ENCODE data around the gene AKR1B1. TPM values are rescaled to one million over a fixed set of nuclear protein-coding genes. Genes with fewer than 3 reads are reported as not detected.

AKR1B1 gene
- total RNA-seq, 1 experiment from 2014 or later: 104 TPM

DNA sequence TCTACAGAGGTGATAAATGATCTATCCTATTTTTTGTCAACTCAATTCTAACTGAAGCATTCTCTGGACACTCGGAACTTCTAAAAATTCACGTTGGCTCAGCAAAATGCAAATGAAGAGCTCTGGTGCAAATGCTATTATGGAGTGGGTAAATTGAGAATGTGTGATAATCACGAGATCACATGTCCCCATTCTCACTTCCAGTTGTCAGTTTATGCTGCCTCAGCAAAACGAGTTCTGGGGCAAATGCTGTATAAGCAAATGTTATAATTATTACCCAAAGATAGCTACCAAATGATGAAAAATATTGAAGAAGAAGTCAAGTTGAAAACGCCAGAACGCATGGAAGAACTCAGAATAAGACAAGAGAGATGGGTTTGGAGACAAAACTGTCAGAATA is 29.4 kb downstream of the AKR1B1 start:
- Histone ChIP-seq H3K4me3 (ENCODE audit: low read depth, low read length, poor library complexity, severe bottlenecking) (no peak overlapping the region), H3K27me3 (replicated peaks; ENCODE audit: insufficient read depth, low read depth, low read length, poor library complexity) (no peaks in the 10 kb centered on the region), H3K27ac (ENCODE audit: low read depth, low read length, poor library complexity, severe bottlenecking) (no peak overlapping the region), H3K36me3 (ENCODE audit: insufficient read depth, low read length, poor library complexity, severe bottlenecking) (no peaks in the 10 kb centered on the region), H3K9me3 (ENCODE audit: low read depth, low read length, poor library complexity, severe bottlenecking) (no peaks in the 10 kb centered on the region), H3K4me1 (ENCODE audit: insufficient read depth, low read length, poor library complexity, severe bottlenecking) (peaks cover 3% of the 10 kb centered on the region)
- BruUV-seq (replicated peaks): no TSS peak
- POLR2A ChIA-PET (ENCODE audit: low non-redundant PET): no interaction called here
- intact Hi-C loops (cut with micrococcal nuclease; ENCODE audit: unreplicated experiment): no loop called here
- TF ChIP-seq, protein P1, sequence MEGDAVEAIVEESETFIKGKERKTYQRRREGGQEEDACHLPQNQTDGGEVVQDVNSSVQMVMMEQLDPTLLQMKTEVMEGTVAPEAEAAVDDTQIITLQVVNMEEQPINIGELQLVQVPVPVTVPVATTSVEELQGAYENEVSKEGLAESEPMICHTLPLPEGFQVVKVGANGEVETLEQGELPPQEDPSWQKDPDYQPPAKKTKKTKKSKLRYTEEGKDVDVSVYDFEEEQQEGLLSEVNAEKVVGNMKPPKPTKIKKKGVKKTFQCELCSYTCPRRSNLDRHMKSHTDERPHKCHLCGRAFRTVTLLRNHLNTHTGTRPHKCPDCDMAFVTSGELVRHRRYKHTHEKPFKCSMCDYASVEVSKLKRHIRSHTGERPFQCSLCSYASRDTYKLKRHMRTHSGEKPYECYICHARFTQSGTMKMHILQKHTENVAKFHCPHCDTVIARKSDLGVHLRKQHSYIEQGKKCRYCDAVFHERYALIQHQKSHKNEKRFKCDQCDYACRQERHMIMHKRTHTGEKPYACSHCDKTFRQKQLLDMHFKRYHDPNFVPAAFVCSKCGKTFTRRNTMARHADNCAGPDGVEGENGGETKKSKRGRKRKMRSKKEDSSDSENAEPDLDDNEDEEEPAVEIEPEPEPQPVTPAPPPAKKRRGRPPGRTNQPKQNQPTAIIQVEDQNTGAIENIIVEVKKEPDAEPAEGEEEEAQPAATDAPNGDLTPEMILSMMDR (conservative IDR thresholded peaks at IDR 0.05; ENCODE audit: low read depth, low read length): no peak
- TF ChIP-seq EZH2 (IDR thresholded peaks at IDR 0.05; ENCODE audit: borderline replicate concordance, low read depth, low read length, poor library complexity, severe bottlenecking): no peak
- CTCF ChIA-PET: interaction anchor here (0.6 kb wide), 1 partner anchor 85 kb away, joined by 4 read pairs; no protein-coding TSS in a partner anchor
- no peak for DNase-seq (ENCODE audit: low spot score)

DNA sequence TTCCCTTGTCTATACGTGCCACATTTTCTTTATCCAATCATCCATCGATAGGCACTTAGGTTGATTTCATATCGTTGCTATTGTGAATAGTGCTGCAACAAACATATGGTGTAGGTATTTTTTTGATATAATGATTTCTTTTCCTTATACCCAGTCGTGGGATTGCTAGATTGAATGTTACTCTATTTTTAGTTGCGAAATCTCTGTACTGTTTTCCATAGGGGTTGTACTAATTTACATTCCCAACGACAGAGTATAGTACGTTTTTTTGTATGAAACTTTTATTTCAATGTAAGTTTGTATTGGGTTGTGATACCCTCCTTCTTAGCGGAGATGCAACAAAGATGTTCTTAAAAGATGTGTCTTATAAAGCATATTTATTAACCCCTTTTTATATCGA is 30.0 kb downstream of the AKR1B1 start:
- H3K36me3 ChIP-seq (ENCODE audit: insufficient read depth, low read length, poor library complexity, severe bottlenecking): no peaks in the 10 kb centered on the region
- H3K27me3 ChIP-seq (replicated peaks; ENCODE audit: insufficient read depth, low read depth, low read length, poor library complexity): no peaks in the 10 kb centered on the region
- no peak overlapping the region for H3K27ac ChIP-seq (ENCODE audit: low read depth, low read length, poor library complexity, severe bottlenecking)
- CTCF ChIA-PET: no interaction called here
- POLR2A ChIA-PET (ENCODE audit: low non-redundant PET): no interaction called here
- BruUV-seq (replicated peaks): no TSS peak
- TF ChIP-seq, protein P1 (conservative IDR thresholded peaks at IDR 0.05; ENCODE audit: low read depth, low read length): no peak
- TF ChIP-seq EZH2 (IDR thresholded peaks at IDR 0.05; ENCODE audit: borderline replicate concordance, low read depth, low read length, poor library complexity, severe bottlenecking): no peak
- intact Hi-C loops (cut with micrococcal nuclease; ENCODE audit: unreplicated experiment): no loop called here
- DNase-seq (ENCODE audit: low spot score): no peak
- H3K9me3 ChIP-seq (ENCODE audit: low read depth, low read length, poor library complexity, severe bottlenecking): no peaks in the 10 kb centered on the region
- H3K4me1 ChIP-seq (ENCODE audit: insufficient read depth, low read length, poor library complexity, severe bottlenecking): peaks cover 3% of the 10 kb centered on the region
- no peak overlapping the region for H3K4me3 ChIP-seq (ENCODE audit: low read depth, low read length, poor library complexity, severe bottlenecking)

DNA sequence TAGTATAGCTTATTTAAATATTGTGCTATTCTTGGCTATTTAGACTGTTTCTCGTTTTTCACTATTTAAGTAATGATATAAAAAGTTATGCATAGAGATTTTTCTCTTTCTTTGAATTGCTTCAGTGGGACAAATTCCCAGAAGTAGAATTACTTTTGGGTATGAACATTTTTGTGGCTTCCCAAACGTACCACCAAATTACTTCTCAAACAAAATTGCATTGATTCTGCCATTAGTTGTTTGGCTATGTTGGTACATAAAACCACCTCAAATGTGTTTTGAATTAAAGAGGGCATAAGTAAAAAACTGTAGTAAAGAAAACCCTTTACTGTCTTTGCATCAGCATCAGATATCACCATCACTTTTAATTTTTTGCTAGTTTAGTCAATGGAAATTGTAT is 31.0 kb downstream of the AKR1B1 start:
- no peak for TF ChIP-seq EZH2 (IDR thresholded peaks at IDR 0.05; ENCODE audit: borderline replicate concordance, low read depth, low read length, poor library complexity, severe bottlenecking)
- TF ChIP-seq, protein P1 (conservative IDR thresholded peaks at IDR 0.05; ENCODE audit: low read depth, low read length): no peak
- Histone ChIP-seq H3K4me1 (ENCODE audit: insufficient read depth, low read length, poor library complexity, severe bottlenecking) (peaks cover 1% of the 10 kb centered on the region), H3K27ac (ENCODE audit: low read depth, low read length, poor library complexity, severe bottlenecking) (no peak overlapping the region), H3K36me3 (ENCODE audit: insufficient read depth, low read length, poor library complexity, severe bottlenecking) (no peaks in the 10 kb centered on the region), H3K4me3 (ENCODE audit: low read depth, low read length, poor library complexity, severe bottlenecking) (no peak overlapping the region), H3K27me3 (replicated peaks; ENCODE audit: insufficient read depth, low read depth, low read length, poor library complexity) (peaks cover 1% of the 10 kb centered on the region), H3K9me3 (ENCODE audit: low read depth, low read length, poor library complexity, severe bottlenecking) (no peaks in the 10 kb centered on the region)
- DNase-seq (ENCODE audit: low spot score): no peak
- no TSS peak for BruUV-seq (replicated peaks)
- intact Hi-C loops (cut with micrococcal nuclease; ENCODE audit: unreplicated experiment): no loop called here
- POLR2A ChIA-PET (ENCODE audit: low non-redundant PET): no interaction called here
- CTCF ChIA-PET: no interaction called here
